ENCODE data around the gene NXT1. TPM values are rescaled to one million over a fixed set of nuclear protein-coding genes. Genes with fewer than 3 reads are reported as not detected.

The NXT1 gene
- total and polyA plus RNA-seq, 2 donors (not counting 1 experiment from before 2014, with no cell fraction given), result 21.4 to 147 TPM

- ChIA-PET POLR2A (interaction anchor here (3.0 kb wide), 1 partner anchor 8 kb away, joined by 26 read pairs; the partner anchor contains the start of gene NXT1), CTCF (interaction anchor here (0.8 to 2.1 kb wide), 3 partner anchors 9 to 12 kb away, joined by 3 to 27 read pairs (median 6); partner anchors contain the start of gene NXT1)
- Histone ChIP-seq H3K79me2 (ENCODE audit: control insufficient read depth, insufficient read depth, low read length) (peaks cover 43% of the 10 kb centered on the region), H3K27me3 (replicated peaks in 1 of 4; ENCODE audit: control extremely low read depth in 1 of 4, control insufficient read depth in 3 of 4, insufficient read depth in 4 of 4, low read length in 3 of 4) (no peaks in the 10 kb centered on the region), H3K27ac (ENCODE audit: low read length in 2 of 2) (peak overlapping the region; percentile 71 to 98), H3K4me1 (ENCODE audit: control insufficient read depth in 2 of 2, insufficient read depth in 2 of 2, low read length in 2 of 2) (peaks cover 25 to 39% of the 10 kb centered on the region in 2 donors), H3K9ac (ENCODE audit: low read length) (peak overlapping the region; percentile 89), H3K9me3 (ENCODE audit: control extremely low read depth in 1 of 3, control insufficient read depth in 2 of 3, insufficient read depth in 1 of 3, low read length in 2 of 3) (no peaks in the 10 kb centered on the region), H2AFZ (ENCODE audit: insufficient read depth, low read depth, low read length, poor library complexity, severe bottlenecking) (no peak overlapping the region), H4K20me1 (ENCODE audit: control insufficient read depth, insufficient read depth, low read length, poor library complexity, severe bottlenecking) (no peaks in the 10 kb centered on the region), H3K36me3 (replicated peaks in 1 of 2; ENCODE audit: control extremely low read depth in 1 of 2, control insufficient read depth in 1 of 2, extremely low read depth in 1 of 2, insufficient read depth in 2 of 2, low read length in 1 of 2) (peaks cover 3 to 15% of the 10 kb centered on the region in 2 experiments), H3K4me2 (replicated peaks; ENCODE audit: low read depth, low read length, poor library complexity, severe bottlenecking) (peak overlapping the region; percentile 94), H3K4me3 (ENCODE audit: control extremely low read depth in 1 of 5, extremely low read depth in 1 of 5, insufficient read depth in 1 of 5, low read depth in 2 of 5, low read length in 4 of 5) (peak overlapping the region; percentile 17 to 68 (median 38))
- TF ChIP-seq CTCF (IDR thresholded peaks at IDR 0.05) (no peak), EZH2 (IDR thresholded peaks at IDR 0.05; ENCODE audit: borderline replicate concordance, insufficient read depth, low read depth, low read length, poor library complexity, severe bottlenecking) (no peak)
- Mint-ChIP-seq H3K27ac (peak overlapping the region; percentile 97), H3K4me1 (peaks cover 39% of the 10 kb centered on the region), H3K4me3 (peak overlapping the region; percentile 94), H3K27me3 (no peaks in the 10 kb centered on the region), H3K9me3 (ENCODE audit: insufficient read depth) (no peaks in the 10 kb centered on the region)
- intact Hi-C loops (cut with micrococcal nuclease), result loop anchor here (1.0 to 5.0 kb wide), 3 partner anchors 8 to 1889 kb away; partner anchors contain the start of genes NAPB, NXT1 and PYGB
- WGBS (ENCODE audit: insufficient coverage), result no CpG with 5 or more reads among the region's 6 CpGs
- ATAC-seq (ENCODE audit: low read depth) (no peak), DNase-seq (no peak)
These were observed 7.9 kb downstream of the NXT1 start for GRCh38 chr20:23358563-23358906.

- 85% methylated on average over 7 of the region's 7 CpGs for WGBS (ENCODE audit: insufficient coverage)
- CTCF ChIA-PET, result interaction anchor here (0.8 to 2.1 kb wide), 3 partner anchors 9 to 62 kb away, joined by 3 to 27 read pairs (median 4); partner anchors contain the start of genes NAPB and NXT1
- Mint-ChIP-seq H3K4me3 (no peak overlapping the region), H3K27ac (peak overlapping the region; percentile 34), H3K27me3 (no peaks in the 10 kb centered on the region), H3K4me1 (peaks cover 43% of the 10 kb centered on the region), H3K9me3 (ENCODE audit: insufficient read depth) (no peaks in the 10 kb centered on the region)
- Histone ChIP-seq H2AFZ (ENCODE audit: insufficient read depth, low read depth, low read length, poor library complexity, severe bottlenecking) (no peak overlapping the region), H3K4me2 (replicated peaks; ENCODE audit: low read depth, low read length, poor library complexity, severe bottlenecking) (peak overlapping the region; percentile 94), H3K9me3 (ENCODE audit: control extremely low read depth in 1 of 3, control insufficient read depth in 2 of 3, insufficient read depth in 1 of 3, low read length in 2 of 3) (no peaks in the 10 kb centered on the region), H3K36me3 (replicated peaks in 1 of 2; ENCODE audit: control extremely low read depth in 1 of 2, control insufficient read depth in 1 of 2, extremely low read depth in 1 of 2, insufficient read depth in 2 of 2, low read length in 1 of 2) (peaks cover 1 to 15% of the 10 kb centered on the region in 2 experiments), H3K27ac (ENCODE audit: low read length in 2 of 2) (peak overlapping the region; percentile 71 to 98), H3K27me3 (replicated peaks in 1 of 4; ENCODE audit: control extremely low read depth in 1 of 4, control insufficient read depth in 3 of 4, insufficient read depth in 4 of 4, low read length in 3 of 4) (no peaks in the 10 kb centered on the region), H3K4me3 (ENCODE audit: control extremely low read depth in 1 of 5, extremely low read depth in 1 of 5, insufficient read depth in 1 of 5, low read depth in 2 of 5, low read length in 4 of 5) (no peak overlapping the region), H3K9ac (ENCODE audit: low read length) (peak overlapping the region; percentile 89), H3K79me2 (ENCODE audit: control insufficient read depth, insufficient read depth, low read length) (peaks cover 43% of the 10 kb centered on the region), H3K4me1 (ENCODE audit: control insufficient read depth in 2 of 2, insufficient read depth in 2 of 2, low read length in 2 of 2) (peaks cover 29 to 42% of the 10 kb centered on the region in 2 donors), H4K20me1 (ENCODE audit: control insufficient read depth, insufficient read depth, low read length, poor library complexity, severe bottlenecking) (no peaks in the 10 kb centered on the region)
- TF ChIP-seq EZH2 (IDR thresholded peaks at IDR 0.05; ENCODE audit: borderline replicate concordance, insufficient read depth, low read depth, low read length, poor library complexity, severe bottlenecking) (no peak), CTCF (IDR thresholded peaks at IDR 0.05) (no peak)
- DNase-seq (no peak), ATAC-seq (ENCODE audit: low read depth) (no peak)
- intact Hi-C loops (cut with micrococcal nuclease), result loop anchor here (1.0 to 5.0 kb wide), 3 partner anchors 9 to 1888 kb away; partner anchors contain the start of genes NAPB, NXT1 and PYGB
- POLR2A ChIA-PET, result interaction anchor here (3.0 kb wide), 1 partner anchor 9 kb away, joined by 26 read pairs; the partner anchor contains the start of gene NXT1
These were observed 8.5 kb downstream of the NXT1 start for GRCh38 chr20:23358923-23359593.

Data from B cell (primary cell).